H1 (cell line): Measurements from ENCODE around the gene LCE1E. TPM values are rescaled to one million over a fixed set of nuclear protein-coding genes. Genes with fewer than 3 reads are reported as not detected.

Source experiments
- CBX8 ChIP-seq: fragments of 300-800, 300-1000 bp; sonication (generic); IDR thresholded peaks from 2 replicates; pipeline ENCODE4 v1.7.1; 2016; ENCODE audit warnings: low read depth, low read length, borderline replicate concordance
- CHD2 ChIP-seq: IDR thresholded peaks from 2 replicates; pipeline ENCODE4 v1.6.1; 2012; ENCODE audit warnings: low read length, improper control_type of control experiment
- polyA plus RNA-seq, 7 experiments: library from polyadenylated mRNA; depleted of rRNA in 3 of 7; stranded (reverse) in 5 of 7; unstranded in 2 of 7; fragments of >200 nt in 5 of 7; fragments of 200-250 nt in 2 of 7; gene quantifications; 1 replicate in 5 of 7; 2 replicates in 1 of 7; 4 replicates in 1 of 7; pipeline versions ENCODE4 v1.2.1 to v1.2.3, GENCODE V29; 2011 to 2013; ENCODE audit warnings: missing spikeins in 2 of 7, mixed read lengths in 2 of 7
- total RNA-seq: library from RNA; stranded (reverse); fragmentation: NEBNext Ultra II Directional; extraction: Animal tissue kit (Norgen Biotek cat#: 25700); gene quantifications from 2 replicates; pipeline ENCODE4 v1.2.1, GENCODE V29; 2021

Gene LCE1E
- total and polyA plus RNA-seq, 2 of the 8 experiments (the other 6 are each of a cell fraction or from before 2014, with no cell fraction given): not detected

DNA sequence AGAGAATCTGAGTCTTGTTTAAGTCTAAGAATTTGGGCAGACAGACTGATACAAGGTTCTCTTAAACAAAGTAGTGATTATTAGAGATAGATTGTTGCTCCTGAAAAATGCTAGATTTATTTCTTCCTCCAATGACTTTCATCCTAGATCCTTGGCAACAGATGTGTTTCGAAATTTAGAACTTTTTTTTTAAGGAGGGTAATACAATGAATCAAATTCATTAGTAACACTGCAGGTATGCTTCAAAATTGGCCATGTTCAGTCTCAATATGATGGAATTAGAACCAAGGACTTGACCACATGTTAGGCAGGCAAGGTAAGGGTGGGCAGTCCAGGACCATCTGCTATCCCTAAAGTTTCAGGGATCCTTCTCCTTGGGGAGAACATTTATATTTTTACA, 15.6 kb upstream of the LCE1E start (continued):
- TF ChIP-seq CHD2 (no peak), CBX8 (no peak)
- TF ChIP-seq, all 59 proteins: peak for 0
